ENCODE results near the gene STYK1. TPM values are rescaled to one million over a fixed set of nuclear protein-coding genes. Genes with fewer than 3 reads are reported as not detected.

The STYK1 gene
- total and polyA plus RNA-seq, 4 donors = 0.67 to 1.3 (median 0.89) TPM

GRCh38 chr12:10705655-10706054, 31.8 kb upstream of the STYK1 start:
- Histone ChIP-seq H3K36me3 (ENCODE audit: control insufficient read depth in 4 of 4, insufficient read depth in 4 of 4, low read length in 4 of 4) (peaks cover 22 to 57% (median 37%) of the 10 kb centered on the region in 4 donors), H3K4me3 (no peak overlapping the region), H3K27ac (ENCODE audit: low read depth in 1 of 2, low read length in 1 of 2) (no peak overlapping the region), H3K27me3 (ENCODE audit: control insufficient read depth in 3 of 3, insufficient read depth in 3 of 3, low read length in 2 of 3) (no peaks in the 10 kb centered on the region), H3K9ac (ENCODE audit: insufficient read depth in 1 of 2, low read length in 2 of 2) (no peak overlapping the region), H3K4me1 (ENCODE audit: control insufficient read depth in 5 of 5, insufficient read depth in 5 of 5, low read length in 5 of 5) (peaks cover 0 to 16% (median 0%) of the 10 kb centered on the region in 5 donors), H3K9me3 (ENCODE audit: control insufficient read depth in 4 of 4, insufficient read depth in 3 of 4, low read length in 3 of 4) (no peaks in the 10 kb centered on the region)
- DNase-seq = peak in 1 of 3 donors; percentile 22
- no peak for ATAC-seq (ENCODE audit: insufficient read depth, low FRiP score)
- no peak for TF ChIP-seq CTCF (IDR thresholded peaks at IDR 0.05; ENCODE audit: control extremely low read depth, extremely low read depth)
- 39 to 95% methylated on average over 2 of the region's 2 CpGs for WGBS, 2 donors

GRCh38 chr12:10701843-10702242, 28.0 kb upstream of the STYK1 start:
- H3K27ac ChIP-seq (ENCODE audit: low read depth in 1 of 2, low read length in 1 of 2) = no peak overlapping the region
- 93 to 96% methylated on average over 14 of the region's 14 CpGs for WGBS, 2 donors
- no peak overlapping the region for H3K4me3 ChIP-seq
- ATAC-seq (ENCODE audit: insufficient read depth, low FRiP score) (no peak), DNase-seq (no peak)
- H3K27me3 ChIP-seq (ENCODE audit: control insufficient read depth in 3 of 3, insufficient read depth in 3 of 3, low read length in 2 of 3) = no peaks in the 10 kb centered on the region
- peaks cover 22 to 53% (median 33%) of the 10 kb centered on the region in 4 donors for H3K36me3 ChIP-seq (ENCODE audit: control insufficient read depth in 4 of 4, insufficient read depth in 4 of 4, low read length in 4 of 4)
- no peak overlapping the region for H3K9ac ChIP-seq (ENCODE audit: insufficient read depth in 1 of 2, low read length in 2 of 2)
- TF ChIP-seq CTCF (IDR thresholded peaks at IDR 0.05; ENCODE audit: control extremely low read depth, extremely low read depth) = no peak
- no peaks in the 10 kb centered on the region for H3K9me3 ChIP-seq (ENCODE audit: control insufficient read depth in 4 of 4, insufficient read depth in 3 of 4, low read length in 3 of 4)
- peaks cover 0 to 10% (median 0%) of the 10 kb centered on the region in 5 donors for H3K4me1 ChIP-seq (ENCODE audit: control insufficient read depth in 5 of 5, insufficient read depth in 5 of 5, low read length in 5 of 5)

- DNase-seq = no peak
- H3K4me3 ChIP-seq = no peak overlapping the region
- no peak for ATAC-seq (ENCODE audit: insufficient read depth, low FRiP score)
- H3K4me1 ChIP-seq (ENCODE audit: control insufficient read depth in 5 of 5, insufficient read depth in 5 of 5, low read length in 5 of 5) = peaks cover 0 to 13% (median 0%) of the 10 kb centered on the region in 5 donors
- peaks cover 19 to 55% (median 32%) of the 10 kb centered on the region in 4 donors for H3K36me3 ChIP-seq (ENCODE audit: control insufficient read depth in 4 of 4, insufficient read depth in 4 of 4, low read length in 4 of 4)
- WGBS, 2 donors = 72 to 83% methylated on average over 3 of the region's 3 CpGs
- H3K27ac ChIP-seq (ENCODE audit: low read depth in 1 of 2, low read length in 1 of 2) = no peak overlapping the region
- no peak for TF ChIP-seq CTCF (IDR thresholded peaks at IDR 0.05; ENCODE audit: control extremely low read depth, extremely low read depth)
- H3K9me3 ChIP-seq (ENCODE audit: control insufficient read depth in 4 of 4, insufficient read depth in 3 of 4, low read length in 3 of 4) = no peaks in the 10 kb centered on the region
- H3K27me3 ChIP-seq (ENCODE audit: control insufficient read depth in 3 of 3, insufficient read depth in 3 of 3, low read length in 2 of 3) = no peaks in the 10 kb centered on the region
- H3K9ac ChIP-seq (ENCODE audit: insufficient read depth in 1 of 2, low read length in 2 of 2) = no peak overlapping the region
These were observed 27.4 kb upstream of the STYK1 start for GRCh38 chr12:10701131-10701681.

GRCh38 chr12:10700581-10700980, 26.7 kb upstream of the STYK1 start:
- no peaks in the 10 kb centered on the region for H3K27me3 ChIP-seq (ENCODE audit: control insufficient read depth in 3 of 3, insufficient read depth in 3 of 3, low read length in 2 of 3)
- peaks cover 0 to 8% (median 0%) of the 10 kb centered on the region in 5 donors for H3K4me1 ChIP-seq (ENCODE audit: control insufficient read depth in 5 of 5, insufficient read depth in 5 of 5, low read length in 5 of 5)
- WGBS, 2 donors = 86 to 87% methylated on average over 3 of the region's 3 CpGs
- no peak for ATAC-seq (ENCODE audit: insufficient read depth, low FRiP score)
- TF ChIP-seq CTCF (IDR thresholded peaks at IDR 0.05; ENCODE audit: control extremely low read depth, extremely low read depth) = no peak
- H3K4me3 ChIP-seq = no peak overlapping the region
- no peaks in the 10 kb centered on the region for H3K9me3 ChIP-seq (ENCODE audit: control insufficient read depth in 4 of 4, insufficient read depth in 3 of 4, low read length in 3 of 4)
- H3K36me3 ChIP-seq (ENCODE audit: control insufficient read depth in 4 of 4, insufficient read depth in 4 of 4, low read length in 4 of 4) = peaks cover 15 to 53% (median 29%) of the 10 kb centered on the region in 4 donors
- DNase-seq = no peak
- H3K9ac ChIP-seq (ENCODE audit: insufficient read depth in 1 of 2, low read length in 2 of 2) = no peak overlapping the region
- H3K27ac ChIP-seq (ENCODE audit: low read depth in 1 of 2, low read length in 1 of 2) = no peak overlapping the region
